Left ventricle myocardium inferior (tissue), 1 donor: Measurements from ENCODE around the gene ARHGDIA. TPM values are rescaled to one million over a fixed set of nuclear protein-coding genes. Genes with fewer than 3 reads are reported as not detected.

ENCODE experiments used
- DNase-seq: peaks from one replicate; pipeline ENCODE4 v3.0.0-alpha.2; 2020
- H3K27ac ChIP-seq: fragments of 200-600 bp; replicated peaks from 2 replicates; pipeline ENCODE4 v1.8.0; 2021
- H3K27me3 ChIP-seq: fragments of 200-600 bp; 2 replicates; pipeline ENCODE4 v1.8.0; 2021; ENCODE audit warnings: low read depth
- H3K36me3 ChIP-seq: fragments of 200-600 bp; 2 replicates; pipeline ENCODE4 v1.8.0; 2021
- H3K4me1 ChIP-seq: fragments of 200-600 bp; 2 replicates; pipeline ENCODE4 v1.8.0; 2021
- H3K4me3 ChIP-seq: fragments of 200-600 bp; 2 replicates; pipeline ENCODE4 v1.8.0; 2021; ENCODE audit warnings: mild to moderate bottlenecking, moderate library complexity
- H3K9me3 ChIP-seq: fragments of 200-600 bp; replicated peaks from 2 replicates; pipeline ENCODE4 v1.8.0; 2021
- CTCF ChIP-seq: fragments of 200-600 bp; IDR thresholded peaks from 2 replicates; pipeline ENCODE4 v1.8.0; 2021; ENCODE audit warnings: antibody characterized with exemption, mild to moderate bottlenecking, borderline replicate concordance
- intact Hi-C: fragments of 100-400 bp; cut with micrococcal nuclease; formaldehyde crosslinking; loops from one replicate; pipeline ENCODE4 v1.11.0; 2022
- total RNA-seq: library from RNA; stranded (reverse); fragmentation: NEBNext Ultra II Directional; extraction: Animal tissue kit (Norgen Biotek cat#: 25700); gene quantifications from one replicate; pipeline ENCODE4 v1.2.1, GENCODE V29; 2021
- donor health status: DM: no; HTN: yes; CAD: no; lungs with severe emphysema.

Gene ARHGDIA
- total RNA-seq, 1 donor from 2014 or later = 95.1 TPM

DNA sequence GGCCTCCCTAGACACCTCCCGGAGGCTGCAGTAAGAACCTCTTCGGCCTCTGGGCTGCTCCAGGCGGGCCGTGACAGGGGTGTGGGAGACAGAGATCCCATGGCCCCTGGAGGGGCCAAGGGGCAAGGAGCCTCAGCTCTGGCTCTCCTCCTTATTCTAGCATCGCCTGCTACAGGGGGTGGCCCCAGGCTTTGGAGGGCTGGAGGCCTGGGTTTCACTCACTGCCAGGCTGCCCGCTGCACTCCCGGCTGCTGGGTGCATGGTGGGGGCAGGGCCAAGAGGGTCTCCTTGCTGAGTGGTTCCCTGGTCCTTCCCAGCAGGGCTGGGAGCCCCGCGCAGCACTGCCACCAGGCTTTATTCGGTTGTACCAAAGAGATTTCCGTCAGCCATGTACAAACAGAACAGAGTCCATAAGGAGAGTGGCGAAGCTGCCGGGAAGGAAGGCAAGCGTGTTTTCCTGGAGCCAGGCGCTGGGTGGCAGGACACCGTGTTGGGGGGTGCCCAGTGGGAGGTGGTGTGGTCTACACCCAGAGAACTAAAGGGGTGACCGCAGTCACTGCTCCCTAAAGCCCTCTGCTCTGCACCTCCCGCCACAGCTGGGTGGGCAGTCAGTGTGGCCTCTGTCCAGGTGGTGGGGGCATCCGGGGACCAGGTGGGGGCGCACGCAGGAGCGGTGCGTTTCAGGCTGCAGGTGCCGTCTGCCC is 32.9 kb upstream of the ARHGDIA start:
- no peaks in the 10 kb centered on the region for H3K27me3 ChIP-seq
- no peaks in the 10 kb centered on the region for H3K9me3 ChIP-seq
- peaks cover 16% of the 10 kb centered on the region for H3K4me1 ChIP-seq
- peaks cover 37% of the 10 kb centered on the region for H3K36me3 ChIP-seq
- intact Hi-C loops = no loop called here
- TF ChIP-seq CTCF = no peak
- H3K27ac ChIP-seq = no peak overlapping the region
- DNase-seq = no peak
- H3K4me3 ChIP-seq = no peak overlapping the region

DNA sequence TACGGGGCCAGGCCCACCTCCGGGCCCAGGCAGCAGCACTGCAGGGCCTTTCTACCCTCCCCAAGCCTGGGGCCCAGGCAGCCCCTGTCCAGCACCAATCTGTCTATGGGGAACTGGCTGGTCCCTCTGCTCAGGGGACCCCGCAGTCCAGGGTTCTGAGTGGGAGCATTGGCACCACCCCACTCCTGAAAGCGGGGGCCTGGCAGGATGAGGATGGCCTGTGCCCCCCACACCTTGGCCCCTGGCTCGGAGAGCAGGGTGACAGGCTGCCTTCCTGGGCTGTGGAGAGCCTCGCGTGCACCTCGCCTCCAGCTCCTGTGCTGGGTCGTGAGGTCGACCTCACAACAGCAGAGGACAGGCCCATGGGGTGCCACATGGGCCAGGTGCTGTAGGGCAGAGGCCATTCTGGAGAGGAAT is 32.3 kb upstream of the ARHGDIA start:
- DNase-seq = no peak
- H3K4me3 ChIP-seq = no peak overlapping the region
- no peak for TF ChIP-seq CTCF
- H3K27me3 ChIP-seq = no peaks in the 10 kb centered on the region
- peaks cover 43% of the 10 kb centered on the region for H3K36me3 ChIP-seq
- H3K9me3 ChIP-seq = no peaks in the 10 kb centered on the region
- intact Hi-C loops = no loop called here
- H3K27ac ChIP-seq = no peak overlapping the region
- H3K4me1 ChIP-seq = peaks cover 16% of the 10 kb centered on the region

- no peak for TF ChIP-seq CTCF
- no peaks in the 10 kb centered on the region for H3K27me3 ChIP-seq
- no peaks in the 10 kb centered on the region for H3K9me3 ChIP-seq
- no peak for DNase-seq
- no peak overlapping the region for H3K27ac ChIP-seq
- H3K4me1 ChIP-seq = peaks cover 16% of the 10 kb centered on the region
- peak overlapping the region; percentile 57 for H3K4me3 ChIP-seq
- peaks cover 49% of the 10 kb centered on the region for H3K36me3 ChIP-seq
- intact Hi-C loops = no loop called here
Measured at GRCh38 chr17:81902653-81903414, 31.7 kb upstream of the ARHGDIA start.

GRCh38 chr17:81902023-81902652 is 31.0 kb upstream of the ARHGDIA start, which contains the start of gene NPB:
Gene NPB, plus strand, starts transcription at chr17:81902238. Its CDS starts 40 bp downstream, at chr17:81902278.
- Histone ChIP-seq H3K36me3 (peaks cover 56% of the 10 kb centered on the region), H3K9me3 (no peaks in the 10 kb centered on the region), H3K4me3 (peak within 1 kb of the TSS; percentile 57), H3K27me3 (no peaks in the 10 kb centered on the region), H3K27ac (no peak within 1 kb of the TSS), H3K4me1 (peaks cover 16% of the 10 kb centered on the region)
- TF ChIP-seq CTCF = no peak
- intact Hi-C loops = no loop called here
- no peak for DNase-seq

GRCh38 chr17:81901167-81902022 is 30.3 kb upstream of the ARHGDIA start:
- Histone ChIP-seq H3K9me3 (no peaks in the 10 kb centered on the region), H3K4me1 (peaks cover 16% of the 10 kb centered on the region), H3K27ac (no peak overlapping the region), H3K4me3 (peak overlapping the region; percentile 57), H3K36me3 (peaks cover 61% of the 10 kb centered on the region), H3K27me3 (no peaks in the 10 kb centered on the region)
- intact Hi-C loops = no loop called here
- no peak for TF ChIP-seq CTCF
- DNase-seq = no peak
